ENCODE data around the gene TACC3. TPM values are rescaled to one million over a fixed set of nuclear protein-coding genes. Genes with fewer than 3 reads are reported as not detected.

Gene TACC3
- total RNA-seq, 1 experiment from 2014 or later = 156 TPM

- Histone ChIP-seq H3K56ac (ENCODE audit: insufficient read length, low read depth, low read length) (no peak overlapping the region), H4K91ac (ENCODE audit: insufficient read length, low read depth, low read length) (no peak overlapping the region), H3K18ac (ENCODE audit: insufficient read length, low read depth, low read length) (no peak overlapping the region), H3K23ac (ENCODE audit: insufficient read length, low read depth, low read length) (no peak overlapping the region), H3K14ac (ENCODE audit: insufficient read depth, low read length) (no peak overlapping the region), H3K4me1 (ENCODE audit: insufficient read depth, low read length) (no peaks in the 10 kb centered on the region), H2BK20ac (ENCODE audit: low read depth, low read length, poor library complexity, severe bottlenecking) (no peak overlapping the region), H3K4ac (ENCODE audit: low read depth, low read length) (no peak overlapping the region), H4K5ac (ENCODE audit: insufficient read length, low read depth, low read length) (no peak overlapping the region), H3K9ac (ENCODE audit: extremely low read depth, insufficient read length, low read length) (no peak overlapping the region), H2AK5ac (ENCODE audit: insufficient read length, low read length) (no peak overlapping the region), H2BK120ac (ENCODE audit: low read depth, low read length, poor library complexity, severe bottlenecking) (no peak overlapping the region), H3K27ac (ENCODE audit: insufficient read length, low read depth, low read length) (no peak overlapping the region), H3K79me1 (ENCODE audit: insufficient read depth, low read depth, low read length, poor library complexity, severe bottlenecking) (no peaks in the 10 kb centered on the region), H4K8ac (replicated peaks; ENCODE audit: insufficient read length, low read depth, low read length) (no peak overlapping the region), H3K27me3 (ENCODE audit: insufficient read depth, low read length) (no peaks in the 10 kb centered on the region), H3K23me2 (ENCODE audit: insufficient read length, low read depth, low read length, poor library complexity, severe bottlenecking) (no peaks in the 10 kb centered on the region), H3K79me2 (ENCODE audit: insufficient read depth, low read length) (no peaks in the 10 kb centered on the region), H2AFZ (ENCODE audit: low read length) (no peak overlapping the region), H3K9me3 (ENCODE audit: control insufficient read depth, low read depth, low read length) (no peaks in the 10 kb centered on the region), H2BK12ac (ENCODE audit: insufficient read length, low read depth, low read length) (no peak overlapping the region), H2BK5ac (ENCODE audit: insufficient read length, low read length) (no peak overlapping the region), H2BK15ac (ENCODE audit: low read depth, low read length) (no peak overlapping the region), H3T11ph (ENCODE audit: low read length) (no peak overlapping the region), H3K4me2 (ENCODE audit: insufficient read depth, insufficient read length, low read length) (no peak overlapping the region), H4K20me1 (ENCODE audit: control insufficient read depth, insufficient read depth, insufficient read length) (no peaks in the 10 kb centered on the region)
- no peak for TF ChIP-seq CTCF (conservative IDR thresholded peaks at IDR 0.05)
- H3K4me1 Mint-ChIP-seq = peaks cover 8 to 19% of the 10 kb centered on the region in 2 experiments
- no CpG with 5 or more reads among the region's 18 CpGs for WGBS (ENCODE audit: extremely low coverage, insufficient read length, low lambda C conversion rate)
- H3K9me3 Mint-ChIP-seq = no peaks in the 10 kb centered on the region
- DNase-seq = no peak
- no peaks in the 10 kb centered on the region for H3K36me3 Mint-ChIP-seq (ENCODE audit: insufficient read depth in 1 of 3, low read depth in 3 of 3)
- no peak overlapping the region for H3K4me3 Mint-ChIP-seq
- no peaks in the 10 kb centered on the region; the same call in 1 of the 2 replicates for H3K27me3 Mint-ChIP-seq (ENCODE audit: low read depth)
- peak overlapping the region in 1 of 3 experiments; percentile 59; a peak in 1 of 7 replicates for H3K27ac Mint-ChIP-seq
These were observed 34.8 kb downstream of the TACC3 start for GRCh38 chr4:1756079-1756478.
